H9 (cell line): ENCODE data around the gene CELF1. TPM values are rescaled to one million over a fixed set of nuclear protein-coding genes. Genes with fewer than 3 reads are reported as not detected.

ENCODE experiments used
- DNase-seq: peaks from one replicate; pipeline ENCODE4 v3.0.0-alpha.2; 2017
- H2AFZ ChIP-seq: one replicate; pipeline ENCODE4 v1.6.1; 2013; ENCODE audit warnings: mild to moderate bottlenecking, low read length, control low read depth, moderate library complexity
- H2AK5ac ChIP-seq: 2 replicates; pipeline ENCODE4 v1.6.1; 2013; ENCODE audit warnings: low read length, control low read depth, mixed read lengths; ENCODE audit not compliant: insufficient read length
- H2BK120ac ChIP-seq: one replicate; pipeline ENCODE4 v1.6.1; 2013; ENCODE audit warnings: low read depth, mild to moderate bottlenecking, low read length, control low read depth, inconsistent platforms; ENCODE audit not compliant: poor library complexity, severe bottlenecking
- H2BK12ac ChIP-seq: 2 replicates; pipeline ENCODE4 v1.6.1; 2013; ENCODE audit warnings: low read length, control low read depth, mixed read lengths, low read depth; ENCODE audit not compliant: insufficient read length
- H2BK15ac ChIP-seq: 2 replicates; pipeline ENCODE4 v1.6.1; 2013; ENCODE audit warnings: low read depth, low read length, control low read depth
- H2BK20ac ChIP-seq: one replicate; pipeline ENCODE4 v1.6.1; 2013; ENCODE audit warnings: low read depth, mild to moderate bottlenecking, low read length, control low read depth, inconsistent platforms; ENCODE audit not compliant: poor library complexity, severe bottlenecking
- H2BK5ac ChIP-seq: 2 replicates; pipeline ENCODE4 v1.6.1; 2013; ENCODE audit warnings: low read length, control low read depth, mixed read lengths; ENCODE audit not compliant: insufficient read length
- H3K14ac ChIP-seq: 2 replicates; pipeline ENCODE4 v1.6.1; 2013; ENCODE audit warnings: low read length, control low read depth; ENCODE audit not compliant: insufficient read depth
- H3K18ac ChIP-seq: 2 replicates; pipeline ENCODE4 v1.6.1; 2013; ENCODE audit warnings: low read depth, mild to moderate bottlenecking, mixed read lengths, low read length, control low read depth; ENCODE audit not compliant: insufficient read length
- H3K23ac ChIP-seq: 2 replicates; pipeline ENCODE4 v1.6.1; 2013; ENCODE audit warnings: low read length, control low read depth, mixed read lengths, low read depth; ENCODE audit not compliant: insufficient read length
- H3K23me2 ChIP-seq: 2 replicates; pipeline ENCODE4 v1.6.1; 2013; ENCODE audit warnings: low read depth, mild to moderate bottlenecking, mixed read lengths, low read length, control low read depth; ENCODE audit not compliant: insufficient read length, poor library complexity, severe bottlenecking
- H3K27ac ChIP-seq: 2 replicates; pipeline ENCODE4 v1.5.1; 2013; ENCODE audit warnings: low read length, control low read depth, mixed read lengths, low read depth; ENCODE audit not compliant: insufficient read length
- H3K27me3 ChIP-seq: 2 replicates; pipeline ENCODE4 v1.6.1; 2013; ENCODE audit warnings: low read length, control low read depth, inconsistent platforms; ENCODE audit not compliant: insufficient read depth
- H3K4ac ChIP-seq: 2 replicates; pipeline ENCODE4 v1.6.1; 2013; ENCODE audit warnings: low read depth, mild to moderate bottlenecking, control low read depth, inconsistent platforms, low read length, moderate library complexity
- H3K4me1 ChIP-seq: 2 replicates; pipeline ENCODE4 v1.6.1; 2013; ENCODE audit warnings: low read length, control low read depth, inconsistent platforms; ENCODE audit not compliant: insufficient read depth
- H3K4me2 ChIP-seq: 2 replicates; pipeline ENCODE4 v1.6.1; 2013; ENCODE audit warnings: low read length, control low read depth, mixed read lengths; ENCODE audit not compliant: insufficient read length, insufficient read depth
- H3K56ac ChIP-seq: 2 replicates; pipeline ENCODE4 v1.6.1; 2013; ENCODE audit warnings: low read depth, mild to moderate bottlenecking, mixed read lengths, low read length, control low read depth; ENCODE audit not compliant: insufficient read length
- H3K79me1 ChIP-seq: 2 replicates; pipeline ENCODE4 v1.6.1; 2013; ENCODE audit warnings: low read depth, mild to moderate bottlenecking, moderate library complexity, low read length, control low read depth, inconsistent platforms; ENCODE audit not compliant: insufficient read depth, poor library complexity, severe bottlenecking
- H3K79me2 ChIP-seq: 2 replicates; pipeline ENCODE4 v1.6.1; 2013; ENCODE audit warnings: low read length, control low read depth, inconsistent platforms; ENCODE audit not compliant: insufficient read depth
- H3K9ac ChIP-seq: 2 replicates; pipeline ENCODE4 v1.6.1; 2013; ENCODE audit warnings: low read length, control low read depth, mixed read lengths; ENCODE audit not compliant: insufficient read length; ENCODE audit errors: extremely low read depth
- H3K9me3 ChIP-seq: one replicate; pipeline ENCODE4 v1.6.1; 2013; ENCODE audit warnings: low read depth, low read length, inconsistent platforms; ENCODE audit not compliant: control insufficient read depth
- H3T11ph ChIP-seq: one replicate; pipeline ENCODE4 v1.6.1; 2013; ENCODE audit warnings: mild to moderate bottlenecking, low read length, control low read depth, inconsistent platforms
- H4K20me1 ChIP-seq: one replicate; pipeline ENCODE4 v1.6.1; 2013; ENCODE audit not compliant: control insufficient read depth, insufficient read length, insufficient read depth
- H4K5ac ChIP-seq: 2 replicates; pipeline ENCODE4 v1.6.1; 2013; ENCODE audit warnings: low read depth, mild to moderate bottlenecking, mixed read lengths, low read length, control low read depth; ENCODE audit not compliant: insufficient read length
- H4K8ac ChIP-seq: replicated peaks from 2 replicates; pipeline ENCODE4 v1.6.1; 2013; ENCODE audit warnings: low read length, control low read depth, mixed read lengths, low read depth; ENCODE audit not compliant: insufficient read length
- H4K91ac ChIP-seq: 2 replicates; pipeline ENCODE4 v1.6.1; 2013; ENCODE audit warnings: low read depth, mild to moderate bottlenecking, moderate library complexity, mixed read lengths, low read length, control low read depth; ENCODE audit not compliant: insufficient read length
- H3K27ac Mint-ChIP-seq, 3 experiments: 2 replicates in 2 of 3; 3 replicates in 1 of 3; pipeline ENCODE4 v1.8.0; 2020 to 2021; ENCODE audit warnings: mixed read lengths in 3 of 3, mild to moderate bottlenecking in 1 of 3, moderate library complexity in 1 of 3
- H3K27me3 Mint-ChIP-seq: 2 replicates; pipeline ENCODE4 v1.8.0; 2021; ENCODE audit warnings: low read depth, mild to moderate bottlenecking, moderate library complexity, mixed read lengths
- H3K36me3 Mint-ChIP-seq, 3 experiments: 2 replicates in 2 of 3; 3 replicates in 1 of 3; pipeline ENCODE4 v1.8.0; 2020 to 2021; ENCODE audit warnings: low read depth in 3 of 3, mixed read lengths in 3 of 3; ENCODE audit not compliant: insufficient read depth in 1 of 3
- H3K4me1 Mint-ChIP-seq, 2 experiments: 2 replicates each; pipeline ENCODE4 v1.8.0; 2020; ENCODE audit warnings: mixed read lengths in 2 of 2
- H3K4me3 Mint-ChIP-seq, 2 experiments: 2 replicates in 1 of 2; 3 replicates in 1 of 2; pipeline ENCODE4 v1.8.0; 2020 to 2021; ENCODE audit warnings: mild to moderate bottlenecking in 2 of 2, mixed read lengths in 2 of 2, moderate library complexity in 1 of 2
- H3K9me3 Mint-ChIP-seq, 2 experiments: 2 replicates in 1 of 2; 3 replicates in 1 of 2; pipeline ENCODE4 v1.8.0; 2020; ENCODE audit warnings: mild to moderate bottlenecking in 2 of 2, mixed read lengths in 2 of 2, moderate library complexity in 1 of 2
- CTCF ChIP-seq: fragments of 200-600 bp; sonication (generic); conservative IDR thresholded peaks from 3 replicates; pipeline ENCODE4 v1.8.0; 2021; ENCODE audit warnings: antibody characterized with exemption, mild to moderate bottlenecking
- WGBS: extraction: QIAGEN DNeasy Blood & Tissue Kit; methylation state at CpG from one replicate; pipeline ENCODE4 v1.1.7; 2013; ENCODE audit warnings: missing lambda C conversion rate, low lambda C conversion rate, mixed read lengths; ENCODE audit not compliant: insufficient read length; ENCODE audit errors: extremely low coverage; 5-methylcytosine and 5-hydroxymethylcytosine counted together
- total RNA-seq: library from RNA; stranded (reverse); gene quantifications from 2 replicates; pipeline ENCODE4 v1.2.1, GENCODE V29; 2021

CELF1 gene
- total RNA-seq, 1 experiment from 2014 or later: 211 TPM

GRCh38 chr11:47436726-47437125 lies 116.2 kb downstream of the CELF1 start:
- no peak overlapping the region for H3K27ac ChIP-seq
- H3K27me3 ChIP-seq: no peaks in the 10 kb centered on the region
- H3K18ac ChIP-seq: no peak overlapping the region
- H3K23ac ChIP-seq: no peak overlapping the region
- no peak overlapping the region for H4K91ac ChIP-seq
- H2BK120ac ChIP-seq: no peak overlapping the region
- H3T11ph ChIP-seq: no peak overlapping the region
- no peak overlapping the region for H2BK20ac ChIP-seq
- no peaks in the 10 kb centered on the region for H3K79me1 ChIP-seq
- no peak overlapping the region for H2AFZ ChIP-seq
- no peaks in the 10 kb centered on the region; a peak in 1 of 7 replicates for H3K36me3 Mint-ChIP-seq
- WGBS: no CpG with 5 or more reads among the region's 3 CpGs
- H2BK5ac ChIP-seq: no peak overlapping the region
- H3K9ac ChIP-seq: no peak overlapping the region
- H3K27ac Mint-ChIP-seq: no peak overlapping the region
- no peaks in the 10 kb centered on the region; the same call in 1 of the 2 replicates for H3K27me3 Mint-ChIP-seq
- no peaks in the 10 kb centered on the region for H3K9me3 ChIP-seq
- H4K8ac ChIP-seq: no peak overlapping the region
- no peaks in the 10 kb centered on the region for H4K20me1 ChIP-seq
- no peak overlapping the region for H3K4me3 Mint-ChIP-seq
- DNase-seq: no peak
- H2AK5ac ChIP-seq: no peak overlapping the region
- no peak for TF ChIP-seq CTCF
- no peak overlapping the region for H3K56ac ChIP-seq
- H3K4me2 ChIP-seq: no peak overlapping the region
- no peaks in the 10 kb centered on the region for H3K79me2 ChIP-seq
- H3K23me2 ChIP-seq: no peaks in the 10 kb centered on the region
- H3K4ac ChIP-seq: no peak overlapping the region
- no peak overlapping the region for H3K14ac ChIP-seq
- H3K4me1 Mint-ChIP-seq: no peaks in the 10 kb centered on the region
- no peak overlapping the region for H4K5ac ChIP-seq
- no peaks in the 10 kb centered on the region for H3K9me3 Mint-ChIP-seq
- no peaks in the 10 kb centered on the region for H3K4me1 ChIP-seq
- no peak overlapping the region for H2BK12ac ChIP-seq
- H2BK15ac ChIP-seq: no peak overlapping the region
